ENCODE results near the gene TCERG1L.

The TCERG1L gene

GRCh38 chr10:131095313-131095580, 216.3 kb downstream of the TCERG1L start:
- TF ChIP-seq EZH2phosphoT487 (IDR thresholded peaks at IDR 0.05; ENCODE audit: borderline replicate concordance) (no peak), CTCF (conservative IDR thresholded peaks at IDR 0.05; ENCODE audit: low read length) (no peak)
- Histone ChIP-seq H3K9me3 (ENCODE audit: insufficient read depth, low read depth, low read length) (no peaks in the 10 kb centered on the region; the same call in 1 of the 2 replicates), H3K9ac (ENCODE audit: low read depth, low read length, poor library complexity, severe bottlenecking) (no peak overlapping the region)

GRCh38 chr10:131094527-131095312, 216.8 kb downstream of the TCERG1L start:
- Histone ChIP-seq H4K20me1 (ENCODE audit: insufficient read depth, low read length, poor library complexity, severe bottlenecking) (no peaks in the 10 kb centered on the region), H3K9ac (ENCODE audit: low read depth, low read length, poor library complexity, severe bottlenecking) (no peak overlapping the region), H3K9me2 (replicated peaks; ENCODE audit: low read depth, low read length) (no peaks in the 10 kb centered on the region), H3K79me2 (ENCODE audit: insufficient read depth, low read length) (no peaks in the 10 kb centered on the region), H3K4me3 (ENCODE audit: low read length, poor library complexity, severe bottlenecking) (no peak overlapping the region), H3K9me3 (ENCODE audit: insufficient read depth, low read depth, low read length) (peaks cover 4% of the 10 kb centered on the region; the same call in 1 of the 2 replicates), H3K4me1 (ENCODE audit: insufficient read depth, low read length, poor library complexity, severe bottlenecking) (no peaks in the 10 kb centered on the region), H2AFZ (ENCODE audit: low read length) (no peak overlapping the region), H3K4me2 (ENCODE audit: low read depth, low read length, poor library complexity, severe bottlenecking) (no peak overlapping the region), H3K36me3 (ENCODE audit: insufficient read depth, low read length) (no peaks in the 10 kb centered on the region), H3F3A (ENCODE audit: low read depth) (no peaks in the 10 kb centered on the region), H3K27me3 (ENCODE audit: insufficient read depth, low read length, poor library complexity, severe bottlenecking) (no peaks in the 10 kb centered on the region)
- no peak for TF ChIP-seq CTCF (conservative IDR thresholded peaks at IDR 0.05; ENCODE audit: low read length)
- TF ChIP-seq EZH2phosphoT487 (IDR thresholded peaks at IDR 0.05; ENCODE audit: borderline replicate concordance), result no peak

More at GRCh38 chr10:131095313-131095580, 216.3 kb downstream of the TCERG1L start:
- no peaks in the 10 kb centered on the region for H3K27me3 ChIP-seq (ENCODE audit: insufficient read depth, low read length, poor library complexity, severe bottlenecking)
- H3F3A ChIP-seq (ENCODE audit: low read depth), result no peaks in the 10 kb centered on the region
- no peaks in the 10 kb centered on the region for H3K79me2 ChIP-seq (ENCODE audit: insufficient read depth, low read length)
- H3K36me3 ChIP-seq (ENCODE audit: insufficient read depth, low read length), result no peaks in the 10 kb centered on the region
- H2AFZ ChIP-seq (ENCODE audit: low read length), result no peak overlapping the region
- H4K20me1 ChIP-seq (ENCODE audit: insufficient read depth, low read length, poor library complexity, severe bottlenecking), result no peaks in the 10 kb centered on the region
- no peak overlapping the region for H3K4me3 ChIP-seq (ENCODE audit: low read length, poor library complexity, severe bottlenecking)
- no peaks in the 10 kb centered on the region for H3K9me2 ChIP-seq (replicated peaks; ENCODE audit: low read depth, low read length)
- H3K4me2 ChIP-seq (ENCODE audit: low read depth, low read length, poor library complexity, severe bottlenecking), result no peak overlapping the region
- no peaks in the 10 kb centered on the region for H3K4me1 ChIP-seq (ENCODE audit: insufficient read depth, low read length, poor library complexity, severe bottlenecking)

- Histone ChIP-seq H3F3A (ENCODE audit: low read depth) (no peaks in the 10 kb centered on the region), H2AFZ (ENCODE audit: low read length) (no peak overlapping the region), H3K27me3 (ENCODE audit: insufficient read depth, low read length, poor library complexity, severe bottlenecking) (no peaks in the 10 kb centered on the region), H3K9me3 (ENCODE audit: insufficient read depth, low read depth, low read length) (peaks cover 7% of the 10 kb centered on the region; the same call in 1 of the 2 replicates), H4K20me1 (ENCODE audit: insufficient read depth, low read length, poor library complexity, severe bottlenecking) (no peaks in the 10 kb centered on the region), H3K4me2 (ENCODE audit: low read depth, low read length, poor library complexity, severe bottlenecking) (no peak overlapping the region), H3K9me2 (replicated peaks; ENCODE audit: low read depth, low read length) (no peaks in the 10 kb centered on the region), H3K79me2 (ENCODE audit: insufficient read depth, low read length) (no peaks in the 10 kb centered on the region), H3K9ac (ENCODE audit: low read depth, low read length, poor library complexity, severe bottlenecking) (no peak overlapping the region), H3K4me3 (ENCODE audit: low read length, poor library complexity, severe bottlenecking) (no peak overlapping the region), H3K36me3 (ENCODE audit: insufficient read depth, low read length) (no peaks in the 10 kb centered on the region), H3K4me1 (ENCODE audit: insufficient read depth, low read length, poor library complexity, severe bottlenecking) (no peaks in the 10 kb centered on the region)
- TF ChIP-seq EZH2phosphoT487 (IDR thresholded peaks at IDR 0.05; ENCODE audit: borderline replicate concordance), result no peak
- no peak for TF ChIP-seq CTCF (conservative IDR thresholded peaks at IDR 0.05; ENCODE audit: low read length)
These were observed 217.6 kb downstream of the TCERG1L start for GRCh38 chr10:131093795-131094366.
